SW 1271 (cell line): ENCODE measurements around the gene ATP2B2.
"Not testable (repeated sequence)": the region's sequence is repeated elsewhere in the genome, so short reads cannot be mapped to it uniquely, and the experiment has no call there.

Experiments used
- DNase-seq, 2 experiments: peaks; one replicate each; lab custom pipeline; 2025; lab: John Stamatoyannopoulos, UW

ATP2B2 gene

DNA sequence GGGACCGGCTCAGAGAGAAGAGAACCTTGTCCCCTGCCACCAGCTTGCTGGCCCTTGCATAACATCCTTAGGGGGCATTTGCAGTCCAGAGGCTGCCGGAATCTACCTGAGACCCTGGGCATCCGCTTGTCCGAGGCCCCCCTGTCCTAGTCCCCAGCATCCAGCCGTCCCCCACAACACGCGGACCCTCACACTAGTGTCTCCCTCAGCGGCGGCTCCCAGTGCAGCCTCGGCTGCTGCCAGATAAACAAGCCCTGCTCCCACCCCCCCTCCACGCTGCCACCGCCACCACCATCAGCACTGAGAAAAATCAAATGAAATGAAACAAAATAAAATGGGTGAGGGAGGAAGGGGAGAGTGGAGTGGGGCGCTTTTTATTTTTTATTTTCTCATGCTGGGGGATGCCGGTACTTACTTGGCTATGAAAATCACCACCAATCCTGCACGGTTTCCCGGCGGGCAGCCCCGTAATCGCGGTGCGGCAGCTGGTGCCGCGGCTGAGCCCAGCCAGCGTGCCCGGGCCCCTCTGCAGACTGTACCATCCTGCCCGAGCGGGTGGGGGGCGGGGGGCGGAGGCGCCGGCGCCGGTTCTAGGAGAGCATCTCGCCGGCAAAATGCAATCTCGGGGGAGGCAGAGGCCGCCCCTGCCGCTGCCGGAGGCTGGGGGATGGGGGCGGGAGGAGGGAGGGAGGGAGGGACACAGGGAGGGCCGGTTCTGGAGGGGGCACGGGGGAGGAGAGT lies at the start of gene ATP2B2:
Gene ATP2B2 (minus strand): TSS at position 537 of the 741 bp plus-strand sequence. CDS start 56,043 bp downstream, outside the sequence.
- DNase-seq: no peak

DNA sequence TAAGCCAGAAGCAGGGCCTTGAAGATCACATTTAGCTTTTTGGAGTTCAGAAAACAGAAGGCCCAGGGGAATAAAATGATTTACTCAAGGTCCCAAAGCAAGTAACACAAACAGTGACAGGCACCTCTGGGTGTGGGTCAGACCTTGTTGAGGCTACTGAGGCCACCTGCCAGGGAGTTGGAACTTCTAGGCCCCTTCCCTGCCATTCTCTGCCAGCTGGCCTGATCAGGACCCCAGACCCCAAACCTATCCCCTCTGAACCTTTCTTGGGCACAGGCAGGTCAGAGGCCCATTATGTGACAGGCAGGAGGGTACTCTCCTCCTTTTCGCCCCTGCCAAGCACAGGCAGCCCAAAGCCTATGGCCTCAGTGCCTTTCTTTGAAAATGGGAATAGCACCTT lies 49.4 kb upstream of the ATP2B2 start:
- DNase-seq: no peak

DNA sequence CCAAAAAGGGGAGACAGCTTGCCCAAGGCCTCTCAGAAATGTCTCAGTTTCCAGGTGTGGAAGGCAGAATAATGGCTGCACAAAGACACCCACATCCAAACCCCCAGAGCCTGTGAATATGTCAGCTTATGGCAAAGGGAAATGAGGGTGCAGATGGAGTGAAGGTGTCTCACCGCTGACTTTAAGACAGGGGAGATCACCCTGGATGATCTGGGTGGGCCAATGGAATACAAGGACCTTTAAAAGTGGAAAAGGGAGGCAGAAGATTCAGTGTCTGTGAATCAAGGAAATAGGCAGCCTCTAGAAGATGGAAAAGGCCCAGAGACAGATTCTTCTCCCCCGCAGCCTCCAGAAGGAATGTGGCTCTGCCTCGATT lies 48.8 kb upstream of the ATP2B2 start:
- DNase-seq: no peak

DNA sequence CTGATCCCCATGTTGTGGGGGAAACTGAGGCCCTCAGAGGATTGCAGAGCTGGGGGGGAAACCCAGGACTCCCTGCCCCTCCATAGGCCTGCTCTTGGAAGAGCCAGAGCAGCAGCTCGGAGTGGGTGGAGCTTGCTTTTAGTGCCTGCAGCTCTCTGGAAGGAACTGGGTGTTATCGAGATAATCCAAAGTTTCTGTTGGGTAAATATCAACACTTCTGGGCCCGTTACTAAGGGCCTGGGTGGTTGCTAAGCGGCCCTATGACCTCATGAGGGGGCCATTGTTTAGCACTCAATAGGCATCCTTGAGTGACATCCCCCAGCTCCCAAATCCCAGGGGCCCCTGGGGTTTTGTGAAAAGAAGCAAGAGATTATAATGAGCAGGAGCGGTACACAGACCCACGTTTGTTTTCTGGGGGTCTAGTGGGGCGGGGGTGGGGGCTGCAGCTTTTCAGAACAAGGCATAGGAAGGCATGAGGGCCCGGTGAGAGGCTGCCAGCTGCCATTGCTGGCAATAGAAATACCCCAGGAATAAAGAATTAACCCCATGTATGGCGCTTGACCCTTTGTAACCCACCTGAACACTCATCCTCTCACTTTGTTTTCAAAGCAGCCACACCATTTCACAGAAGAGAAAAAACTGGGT lies 48.3 kb upstream of the ATP2B2 start:
- no peak for DNase-seq

DNA sequence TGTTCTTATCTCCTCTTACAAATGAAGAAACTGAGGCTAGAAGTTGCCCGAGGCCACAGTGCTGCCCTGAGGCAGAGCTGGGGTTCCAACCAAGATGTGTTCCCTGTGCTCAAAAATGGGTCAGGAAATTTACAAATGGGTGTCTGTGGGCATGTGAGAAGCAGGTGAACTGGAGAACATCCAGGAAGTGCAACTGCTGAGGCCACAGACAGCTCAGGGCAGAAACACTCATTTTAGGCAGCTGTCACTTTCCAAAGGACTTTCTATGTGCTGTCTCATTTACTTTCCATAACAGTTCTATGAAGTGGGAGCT lies 47.2 kb upstream of the ATP2B2 start:
- DNase-seq: peak in 1 of 2 experiments; percentile 13

DNA sequence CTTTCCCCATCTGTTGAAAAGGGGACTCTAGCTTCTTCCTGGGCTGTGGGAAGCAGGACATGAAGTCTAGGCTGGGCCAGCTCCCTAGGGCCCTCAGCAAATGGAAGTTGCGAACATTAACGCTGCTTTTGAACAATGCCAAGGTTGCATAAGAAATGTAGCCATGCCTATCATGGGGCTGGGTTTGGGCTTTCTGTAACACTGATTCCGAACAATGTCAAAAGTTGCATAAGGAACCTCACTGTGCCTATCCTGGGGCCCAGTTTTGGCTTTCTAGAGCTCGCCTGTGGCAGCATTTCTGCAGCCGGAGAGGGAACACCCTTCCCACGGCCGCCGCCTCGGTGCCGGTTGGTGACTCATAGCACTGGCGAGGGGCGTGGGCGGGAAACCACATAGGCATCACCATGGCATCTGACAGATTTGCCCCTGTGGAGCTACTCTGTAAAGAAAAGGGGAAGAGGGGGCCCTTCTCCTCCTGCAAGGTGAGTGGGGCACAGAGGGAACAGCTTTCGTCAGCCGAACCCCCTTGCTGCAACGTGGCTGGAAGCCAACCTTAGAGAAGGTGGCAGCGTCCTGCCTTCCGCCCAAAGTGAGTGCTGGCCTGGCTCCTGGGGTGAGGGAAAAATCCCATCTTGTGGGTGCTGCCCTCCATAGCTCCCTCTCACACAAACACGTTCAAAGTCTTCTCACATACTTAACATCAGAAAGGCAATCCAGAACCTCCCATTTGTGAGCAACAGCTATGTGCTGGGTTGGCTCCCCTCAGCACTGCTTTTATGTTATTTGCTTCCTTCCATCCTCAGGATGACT lies 46.6 kb upstream of the ATP2B2 start:
- DNase-seq: peak in 1 of 2 experiments; percentile 56

DNA sequence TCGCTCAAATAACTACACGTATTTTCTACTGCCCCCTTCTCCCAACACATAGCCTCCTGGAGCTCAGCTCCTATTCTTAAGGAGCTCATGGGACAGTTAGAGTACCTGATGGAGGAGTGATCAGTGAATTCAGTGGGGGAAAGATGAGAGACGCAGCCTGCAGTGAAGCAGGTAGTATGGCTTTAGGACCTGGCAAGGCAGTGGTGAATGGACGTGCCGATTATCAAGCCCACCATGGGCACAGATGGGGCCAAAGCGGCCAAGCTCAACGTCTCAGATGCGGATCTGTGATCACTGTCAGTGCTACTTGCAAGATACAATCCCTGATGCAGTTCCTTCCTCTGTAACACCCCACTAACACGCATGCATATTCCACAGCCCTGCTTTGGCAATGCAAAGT lies 45.8 kb upstream of the ATP2B2 start:
- no peak for DNase-seq

DNA sequence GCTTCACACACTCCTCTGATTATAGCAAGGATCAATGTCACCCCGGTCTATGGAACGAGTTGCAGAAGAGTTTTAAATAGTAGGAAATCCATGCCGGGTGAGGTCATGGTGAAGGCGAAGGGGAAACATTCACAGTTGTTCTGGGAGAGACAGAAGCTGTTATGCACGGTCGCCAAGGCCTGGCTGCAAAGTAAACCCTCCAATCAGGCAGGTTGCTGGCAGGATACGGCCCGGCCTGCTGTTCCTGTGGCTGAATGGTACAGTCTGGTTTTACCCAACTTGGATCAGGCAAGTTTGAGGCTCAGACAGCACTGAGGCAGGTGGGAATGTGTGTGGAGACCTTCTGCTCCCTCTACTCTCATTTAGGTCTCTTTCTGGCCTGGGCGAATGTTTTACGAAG lies 45.3 kb upstream of the ATP2B2 start:
- no peak for DNase-seq

DNA sequence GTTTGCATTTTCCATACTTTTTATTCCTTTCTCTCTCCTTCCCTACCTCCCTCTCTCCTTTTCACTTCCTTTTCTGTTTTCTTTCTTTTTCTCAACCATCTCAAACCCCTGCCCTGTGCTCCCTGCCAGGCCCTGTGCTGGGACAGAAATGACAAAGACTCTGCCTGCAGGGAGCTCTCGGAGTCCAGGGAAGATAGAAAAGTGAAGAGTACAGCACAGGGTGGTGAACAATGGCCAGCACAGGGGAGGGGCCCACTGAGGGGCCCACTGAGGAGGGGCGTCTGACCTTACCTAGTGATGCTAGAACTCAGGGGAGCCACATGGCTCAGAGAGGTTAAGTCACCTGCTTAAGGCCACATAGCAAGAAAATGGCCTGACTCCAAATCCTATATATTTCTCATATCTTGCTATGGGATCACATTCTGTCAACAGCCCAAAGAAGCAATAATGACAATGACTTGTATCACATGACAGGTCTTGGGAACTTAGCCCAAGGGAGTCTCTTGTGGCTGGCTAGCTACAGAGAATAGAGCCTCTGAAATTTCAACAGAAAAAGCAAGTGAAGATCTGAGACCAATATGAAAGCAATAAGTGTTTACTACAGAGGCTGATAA lies 44.3 kb upstream of the ATP2B2 start:
- DNase-seq: no peak

DNA sequence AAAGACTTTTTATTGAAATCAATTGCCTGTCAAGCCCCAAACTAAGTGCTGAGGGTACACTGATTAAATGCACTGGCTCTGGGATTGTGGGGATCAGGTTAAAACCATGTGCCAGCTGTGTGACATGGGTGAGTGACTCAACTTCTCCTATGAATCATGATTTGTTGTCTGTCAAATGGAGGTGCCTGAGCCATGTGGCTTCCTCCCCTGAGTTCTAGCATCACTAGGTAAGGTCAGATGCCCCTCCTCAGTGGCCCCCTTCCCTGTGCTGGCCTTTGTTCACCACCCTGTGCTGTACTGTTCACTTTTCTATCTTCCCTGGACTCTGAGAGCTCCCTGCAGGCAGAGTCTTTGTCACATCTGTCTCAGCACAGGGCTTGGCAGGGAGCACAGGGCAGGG lies 43.6 kb upstream of the ATP2B2 start:
- peak in 1 of 2 experiments; percentile 12 for DNase-seq

DNA sequence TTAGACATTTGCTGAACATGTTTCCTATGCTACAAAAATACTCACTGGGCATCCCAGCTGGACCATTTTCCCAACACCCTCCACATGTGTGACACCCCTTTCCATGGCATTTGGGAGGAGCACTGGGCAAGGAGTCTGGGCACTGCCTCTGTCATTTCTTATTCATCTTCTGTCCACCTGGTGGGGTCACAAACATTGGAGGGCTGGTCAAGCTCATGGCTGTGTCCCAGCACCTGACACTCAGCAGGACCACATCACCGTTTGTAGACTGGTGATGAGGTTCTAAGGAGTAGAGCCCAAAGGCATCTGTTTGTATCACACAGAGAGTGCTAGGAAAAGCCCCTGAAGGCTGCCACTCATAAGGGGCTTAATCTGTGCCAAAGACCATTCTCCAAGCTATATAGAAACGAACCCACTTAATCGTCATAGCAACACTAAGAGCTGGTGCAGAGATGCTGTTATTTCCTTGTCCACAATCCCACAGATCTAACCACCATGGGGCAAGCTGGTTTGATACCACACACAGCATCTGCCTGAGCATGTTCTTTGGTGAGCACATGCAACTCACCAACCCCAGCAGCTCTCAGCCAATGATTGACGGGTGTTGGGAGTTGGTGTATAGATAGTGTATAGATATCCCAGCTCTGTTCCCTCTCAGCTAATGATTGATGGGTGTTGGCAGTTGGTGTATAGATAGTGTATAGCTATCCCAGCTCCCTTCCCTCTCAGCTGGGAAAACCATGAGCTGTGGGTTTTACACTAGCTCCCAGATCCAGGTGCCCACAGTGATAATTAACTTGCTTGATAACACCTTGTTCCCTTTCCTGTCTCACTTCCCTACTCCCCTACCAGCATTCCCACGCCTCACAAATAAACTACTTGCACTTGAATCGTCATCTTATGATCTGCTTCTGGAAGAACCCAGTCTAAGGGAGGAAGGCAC lies 42.7 kb upstream of the ATP2B2 start:
- no peak for DNase-seq

DNA sequence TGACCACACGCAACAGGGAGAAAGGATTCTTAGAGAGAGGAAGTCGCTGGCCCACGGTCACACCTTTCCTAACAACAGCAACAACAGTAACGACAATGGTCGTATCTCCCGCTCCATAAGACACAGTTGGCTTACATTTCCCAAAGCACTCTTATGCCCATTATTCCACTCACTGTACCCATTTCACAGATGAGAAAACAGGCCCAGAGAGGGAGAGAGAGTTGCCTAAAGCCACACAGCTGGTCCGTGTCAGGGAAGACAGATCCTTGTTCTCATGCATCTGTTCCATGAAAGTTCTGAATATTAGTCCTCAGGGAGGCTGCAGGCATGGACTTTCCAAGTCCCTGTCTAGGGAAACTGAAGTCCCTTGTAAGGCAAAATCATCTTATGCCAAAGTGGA lies 42.0 kb upstream of the ATP2B2 start:
- DNase-seq: no peak

DNA sequence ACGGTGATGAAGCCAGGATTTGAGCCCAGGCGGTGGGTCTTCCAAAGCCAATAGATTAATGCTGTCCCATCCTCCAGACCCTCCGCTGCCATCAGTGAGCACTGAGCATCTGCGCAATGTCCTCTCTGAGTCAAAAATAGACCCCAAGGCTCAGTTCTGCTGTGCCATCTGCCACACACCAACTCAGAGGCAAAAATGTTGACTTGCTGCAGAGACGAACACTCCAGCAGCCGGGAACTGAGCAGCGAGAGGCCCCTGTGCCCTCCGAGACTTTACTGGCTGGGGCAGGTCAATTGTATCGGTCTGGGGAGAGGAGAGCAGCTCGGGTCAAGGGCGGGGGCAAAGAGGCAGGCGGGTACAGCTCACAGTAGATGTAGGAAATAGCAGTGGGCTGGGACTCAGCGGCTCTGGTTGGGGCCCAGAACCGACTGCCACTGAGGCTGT lies 41.5 kb upstream of the ATP2B2 start:
- no peak for DNase-seq

DNA sequence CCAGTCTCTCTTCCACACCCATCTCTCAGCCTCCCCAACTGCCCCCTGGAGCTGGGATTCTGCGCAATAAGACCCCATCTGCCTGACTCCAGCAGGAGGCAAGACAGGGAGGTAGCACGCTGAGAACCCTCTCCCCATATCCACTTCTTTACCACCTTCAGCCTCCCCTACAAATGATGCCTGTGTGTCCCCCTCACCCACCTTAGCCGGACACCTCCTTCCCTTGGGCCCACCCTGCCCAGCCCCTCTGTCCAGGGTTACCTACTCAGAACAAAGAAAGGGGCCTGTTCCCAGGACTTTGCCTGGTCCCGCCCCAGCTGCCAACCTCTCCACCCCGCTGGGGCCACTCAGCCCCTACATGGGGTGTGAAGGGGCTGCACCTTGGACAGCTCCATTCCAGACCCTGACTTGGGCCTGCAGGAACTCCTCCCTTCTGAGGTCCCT lies 40.8 kb upstream of the ATP2B2 start:
- no peak for DNase-seq

DNA sequence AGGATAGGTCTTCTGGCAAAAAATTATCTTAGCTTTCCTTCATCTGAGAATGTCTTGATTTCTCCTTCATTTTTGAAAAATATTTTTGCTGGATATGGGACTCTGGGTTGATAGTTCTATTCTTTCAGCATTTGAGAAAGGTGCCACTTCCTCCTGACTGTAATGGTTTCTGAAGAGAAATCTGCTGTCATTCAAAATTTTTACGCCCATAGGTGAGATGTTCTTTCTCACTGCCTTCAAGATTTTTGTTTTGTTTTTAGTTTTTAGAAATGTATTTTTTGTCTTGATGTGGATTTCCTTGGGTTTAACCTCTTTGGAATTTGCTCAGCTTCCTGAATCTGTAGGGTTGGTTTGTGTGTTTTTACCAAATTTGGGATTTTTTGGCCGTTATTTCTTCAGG lies 37.1 kb upstream of the ATP2B2 start:
- no peak for DNase-seq

DNA sequence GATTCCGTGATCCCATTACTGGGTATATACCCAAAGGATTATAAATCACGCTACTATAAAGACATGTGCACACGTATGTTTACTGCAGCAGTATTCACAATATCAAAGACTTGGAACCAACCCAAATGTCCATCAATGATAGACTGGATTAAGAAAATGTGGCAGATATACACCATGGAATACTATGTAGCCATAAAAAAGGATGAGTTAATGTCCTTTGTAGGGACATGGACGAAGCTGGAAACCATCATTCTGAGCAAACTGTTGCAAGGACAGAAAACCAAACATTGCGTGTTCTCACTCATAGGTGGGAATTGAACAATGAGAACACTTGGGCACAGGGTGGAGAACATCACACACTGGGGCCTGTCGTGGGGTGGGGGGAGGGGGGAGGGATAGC lies 35.0 kb upstream of the ATP2B2 start:
- DNase-seq: not testable (repeated sequence)

DNA sequence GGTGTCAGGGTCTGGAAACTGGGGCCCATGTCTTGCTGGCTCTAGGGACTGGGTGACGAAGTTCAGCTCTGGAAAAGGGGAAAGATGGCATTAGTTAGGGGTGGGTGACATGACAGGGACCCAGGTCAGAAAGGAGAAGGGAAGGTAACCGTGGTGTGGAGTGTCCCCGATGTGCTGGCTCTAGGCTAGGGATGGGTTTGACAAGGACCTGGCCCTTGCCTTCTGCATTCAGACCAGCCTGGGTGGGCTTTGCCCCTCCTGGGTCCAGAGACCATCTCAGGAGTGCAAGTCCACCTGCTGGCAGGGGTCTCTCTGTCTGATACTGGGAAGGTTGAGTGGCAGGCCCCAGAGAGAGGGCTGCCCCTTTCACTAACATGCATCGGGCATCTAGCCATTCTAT lies 28.7 kb upstream of the ATP2B2 start:
- no peak for DNase-seq

DNA sequence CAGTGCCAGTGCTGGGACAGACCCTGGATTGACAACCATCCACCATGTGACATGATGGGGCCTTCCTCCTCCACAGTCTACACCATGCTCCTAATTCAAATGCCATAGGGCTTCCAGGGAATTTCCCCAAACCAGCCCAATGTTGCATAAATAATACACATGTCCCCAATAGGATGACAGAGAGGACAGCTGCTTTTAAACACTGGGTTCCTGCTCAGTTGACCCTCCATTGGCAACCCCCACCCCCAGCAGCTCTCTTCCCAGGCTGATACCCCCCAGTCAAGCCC lies 28.3 kb upstream of the ATP2B2 start:
- DNase-seq: no peak

DNA sequence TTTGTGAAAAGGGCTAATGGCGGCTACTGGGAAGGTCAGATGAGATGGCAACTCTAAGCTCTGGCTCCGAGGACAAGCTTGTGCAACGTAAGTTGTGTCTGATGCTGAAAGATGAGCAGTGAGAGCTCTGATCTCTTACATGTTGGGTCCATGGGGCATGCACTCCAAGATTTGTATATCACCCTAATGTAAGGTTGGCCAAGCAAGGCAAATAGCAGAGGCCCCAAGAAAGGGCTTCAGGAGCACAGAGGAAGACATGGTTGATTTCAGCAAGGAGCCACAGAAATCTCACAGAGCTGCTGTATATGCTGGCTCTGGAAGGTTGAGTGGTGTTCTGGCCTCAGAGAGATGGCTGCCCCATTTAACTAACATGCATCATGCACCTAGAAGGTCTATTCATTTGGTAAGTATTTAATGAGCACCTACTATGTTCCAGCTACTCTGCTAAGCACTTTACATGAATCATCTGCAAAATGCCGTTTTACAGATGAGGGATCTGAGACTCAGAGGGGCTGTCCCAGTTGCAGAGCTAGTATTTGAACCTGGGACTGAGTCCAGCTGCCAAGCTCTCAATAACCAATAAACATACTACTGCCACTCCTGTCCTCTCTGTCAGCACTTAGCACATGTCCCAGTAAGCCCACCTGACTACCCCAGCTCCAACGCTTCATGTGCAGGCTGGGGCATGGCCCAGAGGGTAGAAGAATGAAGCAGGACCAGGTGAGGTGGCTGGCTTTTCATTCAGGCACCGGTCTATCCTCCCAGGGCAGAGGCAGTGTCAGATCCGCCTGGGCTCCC lies 27.8 kb upstream of the ATP2B2 start:
- DNase-seq: no peak

DNA sequence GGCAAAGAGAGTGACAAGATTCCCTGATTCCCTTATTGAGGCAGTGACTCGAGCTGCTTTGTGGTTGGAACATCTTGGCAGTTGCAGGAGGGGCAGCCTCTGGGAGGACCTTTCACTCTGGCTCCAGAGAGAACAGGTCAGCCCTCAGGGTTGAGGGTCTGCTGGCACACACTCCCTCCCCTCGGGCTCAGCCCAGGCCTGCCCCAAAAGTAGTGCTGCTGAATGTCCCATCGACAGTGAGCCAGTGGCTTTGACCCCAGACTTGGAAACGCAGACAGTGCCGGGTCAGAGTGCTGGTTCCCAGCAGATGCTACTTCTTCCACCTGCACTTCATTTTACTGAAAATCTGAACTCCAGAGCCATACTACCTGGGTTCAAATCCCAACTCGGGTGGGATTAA lies 25.6 kb upstream of the ATP2B2 start:
- no peak for DNase-seq

DNA sequence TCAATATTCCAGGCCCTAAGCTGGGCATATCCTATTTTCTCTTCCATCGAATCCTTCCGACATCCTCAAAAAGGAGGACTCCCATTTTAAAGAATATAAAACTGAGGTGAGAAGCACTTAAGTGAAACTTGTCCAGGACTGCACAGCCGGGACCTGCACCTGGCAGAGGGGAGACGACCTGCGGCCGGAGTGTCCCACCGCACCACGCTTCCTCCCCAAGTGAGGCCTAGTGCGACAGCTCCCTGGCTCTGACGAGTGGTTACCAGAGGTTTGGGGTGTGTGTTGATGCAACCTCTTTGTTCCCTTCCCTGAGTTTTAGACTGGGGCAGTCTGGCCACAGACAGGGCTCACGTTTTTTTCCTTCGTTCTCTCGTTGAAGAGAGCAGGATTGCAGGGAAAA lies 24.9 kb upstream of the ATP2B2 start:
- no peak for DNase-seq
